Panc1 (cell line): Measurements from ENCODE around the gene NHLRC1. TPM values are rescaled to one million over a fixed set of nuclear protein-coding genes. Genes with fewer than 3 reads are reported as not detected.
"Not testable (repeated sequence)": the region's sequence is repeated elsewhere in the genome, so short reads cannot be mapped to it uniquely, and the experiment has no call there.

Experiments
- ATAC-seq: fragments of 200-7000 bp; cut with Tn5 transposase; 2 replicates; pipeline ENCODE4 v1.9.1; 2020; ENCODE audit warnings: mild to moderate bottlenecking, moderate library complexity
- BruUV-seq: library from RNA; stranded (reverse); fragments of 400-500 nt; replicated peaks from 2 replicates; lab custom pipeline; 2021; lab: Mats Ljungman, UMichigan
- CTCF ChIA-PET: fragments of 300-600 bp; sonication (Branson Sonifier 250); formaldehyde crosslinking; loops from one replicate; lab custom pipeline; 2022; ENCODE audit warnings: antibody characterized with exemption; lab: Charles Lee
- POLR2A ChIA-PET: fragments of 300-600 bp; sonication (Branson Sonifier 250); formaldehyde crosslinking; loops from one replicate; lab custom pipeline; 2022; ENCODE audit warnings: antibody characterized with exemption; lab: Charles Lee
- DNase-seq: peaks from one replicate; pipeline ENCODE4 v3.0.0-alpha.2; 2010; ENCODE audit warnings: low read depth, low spot score
- H3K27ac ChIP-seq: 2 replicates; pipeline ENCODE4 v1.5.1; 2011; ENCODE audit warnings: mild to moderate bottlenecking, low read length, inconsistent platforms
- H3K27me3 ChIP-seq: fragments of 200-500 bp; sonication (Bioruptor generic); 2 replicates; pipeline ENCODE4 v1.6.0; 2014; ENCODE audit warnings: low read length, inconsistent platforms; ENCODE audit not compliant: control insufficient read depth, insufficient read depth
- H3K36me3 ChIP-seq: fragments of 200-500 bp; sonication (Bioruptor generic); 2 replicates; pipeline ENCODE4 v1.5.1; 2014; ENCODE audit warnings: inconsistent platforms, mild to moderate bottlenecking, low read length, moderate library complexity; ENCODE audit not compliant: control insufficient read depth, insufficient read depth
- H3K4me1 ChIP-seq: 2 replicates; pipeline ENCODE4 v1.5.1; 2011; ENCODE audit warnings: inconsistent platforms, mild to moderate bottlenecking, low read length, moderate library complexity; ENCODE audit not compliant: control insufficient read depth, insufficient read depth
- H3K4me3 ChIP-seq, 2 experiments: 2 replicates each; pipeline ENCODE4 v1.5.1; 2011 to 2012; ENCODE audit warnings: low read depth in 2 of 2, low read length in 2 of 2, mild to moderate bottlenecking in 2 of 2, inconsistent platforms in 1 of 2, moderate library complexity in 1 of 2
- H3K9me3 ChIP-seq: fragments of 200-500 bp; sonication (Bioruptor generic); 2 replicates; pipeline ENCODE4 v1.5.1; 2014; ENCODE audit warnings: low read depth, mild to moderate bottlenecking, inconsistent platforms, low read length, moderate library complexity; ENCODE audit not compliant: control insufficient read depth, insufficient read depth
- POLR2AphosphoS5 ChIP-seq: IDR thresholded peaks from 2 replicates; pipeline ENCODE4 v1.6.1; 2012; ENCODE audit warnings: mild to moderate bottlenecking, low read depth, low read length, moderate library complexity
- REST ChIP-seq, 2 experiments: IDR thresholded peaks; 2 replicates each; pipeline ENCODE4 v1.6.1; 2011 to 2012; ENCODE audit warnings: low read depth in 2 of 2, control low read depth in 1 of 2, low read length in 1 of 2, mild to moderate bottlenecking in 1 of 2, moderate library complexity in 1 of 2; ENCODE audit not compliant: insufficient read depth in 1 of 2
- SIN3A ChIP-seq: IDR thresholded peaks from 2 replicates; pipeline ENCODE4 v1.6.1; 2012; ENCODE audit warnings: low read depth, mild to moderate bottlenecking, low read length, moderate library complexity, borderline replicate concordance; ENCODE audit not compliant: insufficient read depth
- TCF7L2 ChIP-seq: IDR thresholded peaks from 2 replicates; pipeline ENCODE4 v1.6.1; 2011; ENCODE audit warnings: mild to moderate bottlenecking, low read depth, low read length, inconsistent platforms
- in situ Hi-C: cut with HindIII; loops from 2 replicates; pipeline ENCODE4 v1.10.0; 2016; ENCODE audit warnings: low sequenced_read_pairs, low pct_unique_long_range_greater_than_20kb
- intact Hi-C: fragments of 100-400 bp; cut with micrococcal nuclease; formaldehyde crosslinking; loops from one replicate; pipeline ENCODE4 v1.10.0; 2022; ENCODE audit not compliant: unreplicated experiment
- total RNA-seq: library from RNA; stranded (reverse); gene quantifications from one replicate; pipeline ENCODE4 v1.2.1, GENCODE V29; 2021; ENCODE audit not compliant: unreplicated experiment
- TF ChIP-seq, protein P1 (sequence below): fragments of 450-650 bp; IDR thresholded peaks from 2 replicates; pipeline ENCODE4 v1.5.1; 2017; ENCODE audit warnings: mild to moderate bottlenecking

Gene NHLRC1
- total RNA-seq, 1 experiment from 2014 or later = 2.1 TPM

GRCh38 chr6:18154507-18155149 lies 32.2 kb upstream of the NHLRC1 start, which contains the start of gene TPMT:
TSS of gene TPMT (minus strand) at chr6:18155077. CDS start at chr6:18149127, 5,950 bp downstream.
- H3K36me3 ChIP-seq = no peaks in the 10 kb centered on the region
- H3K4me3 ChIP-seq = peak within 1 kb of the TSS; percentile 89 to 96
- no peaks in the 10 kb centered on the region for H3K27me3 ChIP-seq
- in situ Hi-C loops = no loop called here
- POLR2A ChIA-PET = interaction anchor here (0.5 kb wide), 1 partner anchor 549 kb away, joined by 7 read pairs; no protein-coding TSS in a partner anchor
- BruUV-seq = TSS peak; percentile 93
- no peaks in the 10 kb centered on the region for H3K9me3 ChIP-seq
- peak; percentile 13 for DNase-seq
- intact Hi-C loops = no loop called here
- CTCF ChIA-PET = no interaction called here
- ATAC-seq = peak; percentile 90
- H3K4me1 ChIP-seq = peaks cover 7% of the 10 kb centered on the region
- 0 out of 2 replicates have a peak, but pooled peaks have one; percentile 48 for TF ChIP-seq SIN3A
- no peak for TF ChIP-seq TCF7L2
- TF ChIP-seq POLR2AphosphoS5 = peak; percentile 47; the same call in 1 of the 2 replicates
- peak within 1 kb of the TSS; percentile 84 for H3K27ac ChIP-seq

GRCh38 chr6:18153311-18153703 lies 30.8 kb upstream of the NHLRC1 start:
- Histone ChIP-seq H3K27me3 (no peaks in the 10 kb centered on the region), H3K9me3 (no peaks in the 10 kb centered on the region), H3K4me3 (no peak overlapping the region), H3K27ac (peak overlapping the region; percentile 84; the same call in 1 of the 2 replicates), H3K36me3 (no peaks in the 10 kb centered on the region), H3K4me1 (peaks cover 7% of the 10 kb centered on the region)
- no TSS peak for BruUV-seq
- intact Hi-C loops = no loop called here
- no peak for TF ChIP-seq POLR2AphosphoS5
- ATAC-seq = no peak
- ChIA-PET CTCF (no interaction called here), POLR2A (no interaction called here)
- no peak for DNase-seq
- in situ Hi-C loops = no loop called here

- POLR2A ChIA-PET = no interaction called here
- intact Hi-C loops (no loop called here), in situ Hi-C loops (no loop called here)
- CTCF ChIA-PET = no interaction called here
- Histone ChIP-seq H3K36me3 (no peaks in the 10 kb centered on the region), H3K27ac (no peak overlapping the region), H3K4me3 (no peak overlapping the region), H3K27me3 (no peaks in the 10 kb centered on the region), H3K9me3 (no peaks in the 10 kb centered on the region), H3K4me1 (peaks cover 7% of the 10 kb centered on the region)
- TF ChIP-seq POLR2AphosphoS5 (no peak), REST (IDR thresholded peaks at IDR 0.05; ENCODE audit: insufficient read depth in 1 of 2, low read depth in 2 of 2, low read length in 1 of 2) (no peak), SIN3A (no peak), TCF7L2 (no peak)
- TF ChIP-seq, protein P1, sequence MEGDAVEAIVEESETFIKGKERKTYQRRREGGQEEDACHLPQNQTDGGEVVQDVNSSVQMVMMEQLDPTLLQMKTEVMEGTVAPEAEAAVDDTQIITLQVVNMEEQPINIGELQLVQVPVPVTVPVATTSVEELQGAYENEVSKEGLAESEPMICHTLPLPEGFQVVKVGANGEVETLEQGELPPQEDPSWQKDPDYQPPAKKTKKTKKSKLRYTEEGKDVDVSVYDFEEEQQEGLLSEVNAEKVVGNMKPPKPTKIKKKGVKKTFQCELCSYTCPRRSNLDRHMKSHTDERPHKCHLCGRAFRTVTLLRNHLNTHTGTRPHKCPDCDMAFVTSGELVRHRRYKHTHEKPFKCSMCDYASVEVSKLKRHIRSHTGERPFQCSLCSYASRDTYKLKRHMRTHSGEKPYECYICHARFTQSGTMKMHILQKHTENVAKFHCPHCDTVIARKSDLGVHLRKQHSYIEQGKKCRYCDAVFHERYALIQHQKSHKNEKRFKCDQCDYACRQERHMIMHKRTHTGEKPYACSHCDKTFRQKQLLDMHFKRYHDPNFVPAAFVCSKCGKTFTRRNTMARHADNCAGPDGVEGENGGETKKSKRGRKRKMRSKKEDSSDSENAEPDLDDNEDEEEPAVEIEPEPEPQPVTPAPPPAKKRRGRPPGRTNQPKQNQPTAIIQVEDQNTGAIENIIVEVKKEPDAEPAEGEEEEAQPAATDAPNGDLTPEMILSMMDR = no peak
- no peak for ATAC-seq
- BruUV-seq = no TSS peak
- DNase-seq = no peak
Measured at GRCh38 chr6:18151801-18152200, 29.3 kb upstream of the NHLRC1 start.

- H3K4me1 ChIP-seq, H3K27me3 ChIP-seq, H3K9me3 ChIP-seq, in situ Hi-C loops, H3K27ac ChIP-seq, ATAC-seq, BruUV-seq, intact Hi-C loops, CTCF ChIA-PET, POLR2A ChIA-PET, H3K36me3 ChIP-seq, H3K4me3 ChIP-seq, DNase-seq: not testable (repeated sequence)
Measured at GRCh38 chr6:18151391-18151790, 28.9 kb upstream of the NHLRC1 start.
